Measurements from ENCODE around the gene CMTM7.

DNA sequence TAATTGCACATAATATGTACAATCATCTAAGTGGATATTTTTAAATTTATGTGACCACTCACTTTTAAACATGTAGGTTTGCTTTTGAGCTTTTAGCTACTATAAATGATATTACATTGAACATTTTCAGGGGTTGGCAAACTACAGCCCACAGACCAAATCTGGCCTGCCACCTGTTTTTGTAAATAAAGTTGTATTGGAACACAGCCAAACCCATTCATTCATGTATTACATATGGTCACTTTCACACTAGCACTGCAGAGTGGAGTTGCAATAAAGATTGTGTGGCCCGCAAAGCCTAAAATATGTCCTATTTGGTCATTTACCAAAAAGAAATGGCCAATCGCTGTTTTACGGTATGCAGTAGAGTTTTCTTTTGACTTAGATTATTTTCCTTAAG, 21.2 kb downstream of the CMTM7 start:
- no peak for TF ChIP-seq GATAD2B (IDR thresholded peaks at IDR 0.05; ENCODE audit: borderline replicate concordance)
- TF ChIP-seq MAZ (CRISPR knock-in tag; conservative IDR thresholded peaks at IDR 0.05 in 1 of 2, IDR thresholded peaks at IDR 0.05 in 1 of 2), result no peak
- TF ChIP-seq, protein P1, sequence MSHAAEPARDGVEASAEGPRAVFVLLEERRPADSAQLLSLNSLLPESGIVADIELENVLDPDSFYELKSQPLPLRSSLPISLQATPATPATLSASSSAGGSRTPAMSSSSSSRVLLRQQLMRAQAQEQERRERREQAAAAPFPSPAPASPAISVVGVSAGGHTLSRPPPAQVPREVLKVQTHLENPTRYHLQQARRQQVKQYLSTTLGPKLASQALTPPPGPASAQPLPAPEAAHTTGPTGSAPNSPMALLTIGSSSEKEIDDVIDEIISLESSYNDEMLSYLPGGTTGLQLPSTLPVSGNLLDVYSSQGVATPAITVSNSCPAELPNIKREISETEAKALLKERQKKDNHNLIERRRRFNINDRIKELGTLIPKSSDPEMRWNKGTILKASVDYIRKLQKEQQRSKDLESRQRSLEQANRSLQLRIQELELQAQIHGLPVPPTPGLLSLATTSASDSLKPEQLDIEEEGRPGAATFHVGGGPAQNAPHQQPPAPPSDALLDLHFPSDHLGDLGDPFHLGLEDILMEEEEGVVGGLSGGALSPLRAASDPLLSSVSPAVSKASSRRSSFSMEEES (CRISPR knock-in tag; IDR thresholded peaks at IDR 0.05), result no peak
- TF ChIP-seq NR2C2 (CRISPR knock-in tag; IDR thresholded peaks at IDR 0.05), result no peak
- TF ChIP-seq NR2C2 (tag; IDR thresholded peaks at IDR 0.05), result no peak
- TF ChIP-seq EGR1 (conservative IDR thresholded peaks at IDR 0.05), result no peak
- no peak for TF ChIP-seq ZNF589 (CRISPR knock-in tag; IDR thresholded peaks at IDR 0.05; ENCODE audit: low read depth)
- TF ChIP-seq NR1H2 (CRISPR knock-in tag; IDR thresholded peaks at IDR 0.05), result no peak

Measured in K562 (cell line).